ENCODE data around the gene ATAD5.

DNA sequence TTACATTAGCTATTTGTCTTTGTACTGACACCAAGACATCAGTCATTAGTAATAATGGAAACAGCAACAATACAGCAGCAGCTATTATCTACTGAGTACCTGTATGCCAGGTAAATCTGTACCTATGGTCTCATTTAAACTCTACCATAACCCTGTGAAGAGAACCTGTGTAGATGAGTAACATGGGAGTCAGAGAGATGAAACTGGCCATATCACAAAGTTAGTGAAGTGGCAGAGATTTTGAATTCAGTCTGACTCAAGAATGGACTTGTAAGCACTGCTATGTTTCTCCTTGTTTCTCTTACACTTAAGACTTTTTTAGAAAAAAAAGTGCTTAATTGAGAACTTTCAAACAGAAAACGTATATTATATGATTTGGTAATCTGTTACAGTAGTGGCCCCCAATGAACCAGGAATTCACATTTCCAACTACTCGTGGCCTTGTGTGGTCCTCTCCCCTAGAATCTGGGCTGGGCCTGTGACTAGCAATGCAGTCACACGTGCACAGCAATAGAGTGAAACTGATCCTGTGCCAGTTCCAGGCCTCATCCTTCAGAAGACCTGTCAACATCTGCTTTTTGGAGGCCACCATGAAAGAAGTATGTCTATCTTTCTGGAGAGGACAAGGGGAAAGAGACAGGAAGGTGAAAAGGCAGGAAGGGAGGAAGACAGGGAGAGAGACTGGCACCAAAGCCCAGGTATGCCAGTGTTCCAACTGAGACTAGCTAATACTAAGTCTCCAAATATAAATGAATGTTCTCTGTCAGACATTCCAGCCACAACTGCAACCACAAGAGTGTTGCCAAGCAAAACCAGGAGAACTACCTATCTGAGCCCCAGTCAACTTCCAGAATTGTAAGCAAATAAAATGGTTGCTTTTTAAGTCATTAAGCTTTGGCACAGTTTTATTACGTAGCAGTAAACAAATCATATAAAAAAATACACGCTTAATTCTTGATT, 19.3 kb upstream of the ATAD5 start:
- TF ChIP-seq POLR2AphosphoS5 (IDR thresholded peaks at IDR 0.05): no peak
- TF ChIP-seq POLR2A (IDR thresholded peaks at IDR 0.05): no peak
- TF ChIP-seq, protein P1, sequence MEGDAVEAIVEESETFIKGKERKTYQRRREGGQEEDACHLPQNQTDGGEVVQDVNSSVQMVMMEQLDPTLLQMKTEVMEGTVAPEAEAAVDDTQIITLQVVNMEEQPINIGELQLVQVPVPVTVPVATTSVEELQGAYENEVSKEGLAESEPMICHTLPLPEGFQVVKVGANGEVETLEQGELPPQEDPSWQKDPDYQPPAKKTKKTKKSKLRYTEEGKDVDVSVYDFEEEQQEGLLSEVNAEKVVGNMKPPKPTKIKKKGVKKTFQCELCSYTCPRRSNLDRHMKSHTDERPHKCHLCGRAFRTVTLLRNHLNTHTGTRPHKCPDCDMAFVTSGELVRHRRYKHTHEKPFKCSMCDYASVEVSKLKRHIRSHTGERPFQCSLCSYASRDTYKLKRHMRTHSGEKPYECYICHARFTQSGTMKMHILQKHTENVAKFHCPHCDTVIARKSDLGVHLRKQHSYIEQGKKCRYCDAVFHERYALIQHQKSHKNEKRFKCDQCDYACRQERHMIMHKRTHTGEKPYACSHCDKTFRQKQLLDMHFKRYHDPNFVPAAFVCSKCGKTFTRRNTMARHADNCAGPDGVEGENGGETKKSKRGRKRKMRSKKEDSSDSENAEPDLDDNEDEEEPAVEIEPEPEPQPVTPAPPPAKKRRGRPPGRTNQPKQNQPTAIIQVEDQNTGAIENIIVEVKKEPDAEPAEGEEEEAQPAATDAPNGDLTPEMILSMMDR (IDR thresholded peaks at IDR 0.05): no peak

Data from prostate gland (tissue), 2 donors.